ENCODE data around the gene ANKRD29.

The ANKRD29 gene

DNA sequence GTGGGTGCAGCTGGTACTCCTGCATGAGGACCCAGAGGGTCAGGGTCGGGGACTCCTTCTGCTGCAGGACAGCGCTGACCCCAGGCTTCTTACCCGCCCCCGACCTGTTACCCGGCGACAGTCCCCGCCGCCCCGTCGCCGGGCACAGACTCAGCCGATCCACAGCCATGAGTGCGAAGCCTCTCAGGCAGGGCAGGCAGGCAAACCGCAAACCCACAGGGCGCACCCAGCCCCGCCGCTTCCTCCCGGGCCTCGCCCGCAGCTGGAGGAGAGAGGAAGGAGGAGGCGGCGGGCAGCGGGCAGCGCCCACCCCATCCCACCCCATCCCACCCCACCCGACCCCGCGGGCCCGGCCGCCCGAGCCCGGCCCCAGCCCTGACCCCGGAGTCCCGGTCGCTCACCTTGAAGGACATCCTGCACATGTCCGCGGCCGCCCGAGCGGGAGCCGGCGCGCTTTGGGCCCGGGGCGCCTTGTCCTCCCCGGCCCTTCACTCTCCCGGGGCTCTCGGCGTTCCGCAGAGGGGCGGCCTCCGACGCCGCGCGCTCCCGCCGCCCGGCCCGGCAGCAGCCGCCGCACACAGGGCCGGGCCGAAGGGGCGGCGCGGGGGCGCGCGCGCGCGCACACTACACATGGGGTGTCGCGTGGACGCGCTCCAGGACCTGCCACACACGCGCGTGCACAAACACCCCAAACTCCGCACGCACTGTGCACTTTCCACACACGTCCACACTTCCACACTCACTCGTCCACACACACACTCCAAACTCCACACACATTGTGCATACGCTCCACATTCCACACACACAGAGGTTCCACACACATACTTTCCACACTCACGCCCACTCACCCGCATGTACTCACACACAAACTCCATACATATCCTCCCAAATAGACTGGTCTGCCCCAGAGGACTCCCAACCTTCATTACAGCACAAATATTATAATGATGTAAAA, at the start of gene ANKRD29:
ANKRD29 (minus strand) TSS at position 603 of the 955 bp plus-strand sequence; CDS start at position 422, 181 bp downstream.
- TF ChIP-seq, protein P1, sequence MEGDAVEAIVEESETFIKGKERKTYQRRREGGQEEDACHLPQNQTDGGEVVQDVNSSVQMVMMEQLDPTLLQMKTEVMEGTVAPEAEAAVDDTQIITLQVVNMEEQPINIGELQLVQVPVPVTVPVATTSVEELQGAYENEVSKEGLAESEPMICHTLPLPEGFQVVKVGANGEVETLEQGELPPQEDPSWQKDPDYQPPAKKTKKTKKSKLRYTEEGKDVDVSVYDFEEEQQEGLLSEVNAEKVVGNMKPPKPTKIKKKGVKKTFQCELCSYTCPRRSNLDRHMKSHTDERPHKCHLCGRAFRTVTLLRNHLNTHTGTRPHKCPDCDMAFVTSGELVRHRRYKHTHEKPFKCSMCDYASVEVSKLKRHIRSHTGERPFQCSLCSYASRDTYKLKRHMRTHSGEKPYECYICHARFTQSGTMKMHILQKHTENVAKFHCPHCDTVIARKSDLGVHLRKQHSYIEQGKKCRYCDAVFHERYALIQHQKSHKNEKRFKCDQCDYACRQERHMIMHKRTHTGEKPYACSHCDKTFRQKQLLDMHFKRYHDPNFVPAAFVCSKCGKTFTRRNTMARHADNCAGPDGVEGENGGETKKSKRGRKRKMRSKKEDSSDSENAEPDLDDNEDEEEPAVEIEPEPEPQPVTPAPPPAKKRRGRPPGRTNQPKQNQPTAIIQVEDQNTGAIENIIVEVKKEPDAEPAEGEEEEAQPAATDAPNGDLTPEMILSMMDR (IDR thresholded peaks at IDR 0.05; ENCODE audit: borderline replicate concordance, insufficient read depth, low read depth, low read length) = no peak
- H3K4me3 ChIP-seq (ENCODE audit: low read depth, low read length) = peak within 1 kb of the TSS; percentile 50

DNA sequence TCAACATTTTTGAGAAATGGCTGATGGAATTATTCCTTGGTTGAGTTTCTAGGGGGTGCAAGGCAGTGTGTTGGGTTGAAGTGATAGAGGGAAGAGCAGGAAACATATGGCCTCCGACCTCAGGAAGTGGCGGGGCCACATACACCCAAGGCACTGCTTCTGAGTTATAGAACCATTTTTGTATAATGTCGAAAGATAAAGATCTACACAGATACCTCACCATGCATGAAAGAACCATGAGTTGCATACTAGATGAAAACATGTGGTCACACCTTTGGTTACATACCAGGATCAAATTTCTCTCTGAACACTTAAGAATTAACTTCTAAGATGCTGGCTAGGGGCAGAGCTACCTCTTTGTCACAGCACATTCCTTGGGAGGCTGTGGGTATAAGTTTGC, 49.7 kb upstream of the ANKRD29 start:
- TF ChIP-seq, protein P1 (IDR thresholded peaks at IDR 0.05; ENCODE audit: borderline replicate concordance, insufficient read depth, low read depth, low read length) = no peak
- H3K4me3 ChIP-seq (ENCODE audit: low read depth, low read length) = no peak overlapping the region

- TF ChIP-seq, protein P1 (IDR thresholded peaks at IDR 0.05; ENCODE audit: borderline replicate concordance, insufficient read depth, low read depth, low read length) = no peak
- no peak overlapping the region for H3K4me3 ChIP-seq (ENCODE audit: low read depth, low read length)
These were observed 48.7 kb upstream of the ANKRD29 start for GRCh38 chr18:23711426-23711825.

- TF ChIP-seq, protein P1 (IDR thresholded peaks at IDR 0.05; ENCODE audit: borderline replicate concordance, insufficient read depth, low read depth, low read length) = no peak
- no peak overlapping the region for H3K4me3 ChIP-seq (ENCODE audit: low read depth, low read length)
These were observed 48.2 kb upstream of the ANKRD29 start for GRCh38 chr18:23710946-23711345.

GRCh38 chr18:23710068-23710527, 47.4 kb upstream of the ANKRD29 start:
- no peak overlapping the region for H3K4me3 ChIP-seq (ENCODE audit: low read depth, low read length)
- TF ChIP-seq, protein P1 (IDR thresholded peaks at IDR 0.05; ENCODE audit: borderline replicate concordance, insufficient read depth, low read depth, low read length) = no peak

- TF ChIP-seq, protein P1 (IDR thresholded peaks at IDR 0.05; ENCODE audit: borderline replicate concordance, insufficient read depth, low read depth, low read length) = no peak
- no peak overlapping the region for H3K4me3 ChIP-seq (ENCODE audit: low read depth, low read length)
These were observed 44.4 kb upstream of the ANKRD29 start for GRCh38 chr18:23706971-23707640.
